GM20000 (cell line): Measurements from ENCODE around the gene CCDC24.

Experiments used
- DNase-seq: peaks from one replicate; pipeline ENCODE4 v3.0.0; 2012; ENCODE audit warnings: low spot score
- TF ChIP-seq, protein P1 (sequence below): IDR thresholded peaks from 2 replicates; pipeline ENCODE4 v1.5.1; 2012; ENCODE audit warnings: mild to moderate bottlenecking, control low read depth; ENCODE audit errors: extremely low read depth, missing control alignments

Gene CCDC24

DNA sequence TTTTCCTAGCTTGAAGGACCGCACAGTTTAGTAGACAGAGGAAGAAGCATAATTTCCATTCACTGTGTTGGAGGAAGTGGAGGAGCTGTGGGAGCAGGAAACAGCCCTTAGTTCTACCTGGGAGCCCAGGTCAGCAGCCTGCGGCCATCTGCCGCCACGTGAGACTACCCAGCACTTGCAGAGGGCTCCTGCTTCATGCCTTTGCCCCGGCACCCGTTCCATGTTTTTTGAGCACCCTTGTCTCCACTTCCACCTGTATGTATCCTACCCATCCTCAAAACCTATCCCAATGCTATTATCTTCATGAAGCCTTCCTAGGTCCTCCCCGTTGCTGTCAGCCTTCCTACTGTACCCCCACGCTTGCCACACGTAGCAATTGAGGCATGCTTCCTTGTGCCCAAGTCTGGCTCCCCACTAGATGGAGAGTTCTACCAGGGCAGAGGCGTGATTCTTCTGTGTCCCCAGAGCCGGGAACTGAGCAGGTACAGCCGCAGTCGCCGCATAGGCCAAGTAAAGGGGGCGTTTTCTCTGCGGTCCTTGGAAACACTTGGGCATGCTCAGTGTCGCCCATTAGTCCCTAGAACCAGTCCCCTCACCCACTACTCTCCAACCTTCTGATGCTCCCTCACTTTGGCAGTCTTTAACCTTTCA is 38.0 kb downstream of the CCDC24 start:
- DNase-seq, result peak; percentile 69
- TF ChIP-seq, protein P1, sequence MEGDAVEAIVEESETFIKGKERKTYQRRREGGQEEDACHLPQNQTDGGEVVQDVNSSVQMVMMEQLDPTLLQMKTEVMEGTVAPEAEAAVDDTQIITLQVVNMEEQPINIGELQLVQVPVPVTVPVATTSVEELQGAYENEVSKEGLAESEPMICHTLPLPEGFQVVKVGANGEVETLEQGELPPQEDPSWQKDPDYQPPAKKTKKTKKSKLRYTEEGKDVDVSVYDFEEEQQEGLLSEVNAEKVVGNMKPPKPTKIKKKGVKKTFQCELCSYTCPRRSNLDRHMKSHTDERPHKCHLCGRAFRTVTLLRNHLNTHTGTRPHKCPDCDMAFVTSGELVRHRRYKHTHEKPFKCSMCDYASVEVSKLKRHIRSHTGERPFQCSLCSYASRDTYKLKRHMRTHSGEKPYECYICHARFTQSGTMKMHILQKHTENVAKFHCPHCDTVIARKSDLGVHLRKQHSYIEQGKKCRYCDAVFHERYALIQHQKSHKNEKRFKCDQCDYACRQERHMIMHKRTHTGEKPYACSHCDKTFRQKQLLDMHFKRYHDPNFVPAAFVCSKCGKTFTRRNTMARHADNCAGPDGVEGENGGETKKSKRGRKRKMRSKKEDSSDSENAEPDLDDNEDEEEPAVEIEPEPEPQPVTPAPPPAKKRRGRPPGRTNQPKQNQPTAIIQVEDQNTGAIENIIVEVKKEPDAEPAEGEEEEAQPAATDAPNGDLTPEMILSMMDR, result no peak

DNA sequence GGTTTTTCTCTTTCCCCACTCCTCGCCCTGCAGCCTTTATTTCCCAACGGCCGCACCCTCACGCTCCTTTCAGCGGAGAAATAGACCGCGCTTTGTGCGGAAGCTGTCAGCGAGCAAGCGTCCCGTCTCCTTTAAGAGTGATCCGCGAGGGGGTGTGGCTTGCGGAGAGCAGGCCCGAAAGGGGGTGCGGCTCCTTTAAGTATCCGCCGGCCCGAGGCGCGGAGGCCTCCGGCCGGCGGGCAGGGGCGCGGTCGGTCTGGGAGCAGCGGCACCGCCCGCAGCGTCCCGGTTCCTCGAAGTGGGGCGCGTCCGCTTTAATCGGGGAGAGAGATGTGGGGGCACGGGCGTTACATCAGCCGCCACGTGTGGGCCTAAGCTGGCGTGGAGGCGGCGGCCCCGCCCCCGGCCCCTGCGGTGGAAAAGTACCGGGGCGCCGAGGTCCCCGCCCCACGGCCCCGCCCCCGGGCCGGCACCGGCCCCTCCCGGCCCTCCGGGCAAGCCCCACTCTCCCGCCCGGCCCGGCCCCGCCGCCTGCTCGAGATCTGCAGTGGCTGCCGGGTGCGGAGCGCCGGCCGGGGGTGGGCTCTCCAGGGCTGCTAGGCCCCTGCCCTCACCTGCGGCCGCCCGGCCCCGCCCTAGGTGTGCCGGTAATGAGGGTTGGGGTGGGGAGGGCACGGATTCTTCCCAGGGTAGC is 38.7 kb downstream of the CCDC24 start:
- TF ChIP-seq, protein P1, result no peak
- DNase-seq, result peak; percentile 95

DNA sequence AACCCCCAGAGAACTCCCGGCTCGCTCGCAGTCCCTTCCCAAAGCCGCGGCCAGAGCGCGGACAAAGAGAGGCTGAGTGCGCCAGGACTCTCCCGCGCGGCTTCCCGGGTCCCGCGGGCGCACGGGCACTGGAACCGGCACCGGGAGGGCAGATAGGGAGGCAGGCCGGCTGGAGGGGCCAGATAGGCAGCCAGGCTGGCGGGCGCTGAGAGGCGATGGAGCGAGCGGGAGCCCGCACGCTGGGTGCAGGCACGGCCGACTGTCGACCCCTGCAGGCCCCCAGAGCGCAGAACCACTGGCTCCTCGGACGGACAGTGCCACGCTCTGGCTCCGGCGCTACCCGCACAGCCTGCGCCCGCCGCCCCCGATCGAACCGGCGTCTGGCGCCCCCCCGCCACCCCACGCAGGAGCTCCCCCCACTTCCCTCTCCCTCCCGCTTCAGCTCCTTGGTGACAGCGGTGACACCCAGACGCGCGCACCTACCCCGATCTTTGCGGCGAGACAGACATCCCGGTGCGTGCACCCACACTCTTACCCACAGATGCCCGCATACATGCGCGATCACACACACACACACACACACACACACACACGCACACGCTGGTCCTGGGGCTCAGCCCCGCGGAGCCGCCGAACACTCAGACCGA is 39.3 kb downstream of the CCDC24 start:
- peak; percentile 66 for DNase-seq
- TF ChIP-seq, protein P1, result no peak

GRCh38 chr1:44031252-44032169 is 40.1 kb downstream of the CCDC24 start, which contains the start of gene SLC6A9:
Gene SLC6A9 (minus strand): TSS chr1:44031462. CDS start chr1:44024277, 7,185 bp downstream.
- TF ChIP-seq, protein P1, result no peak

GRCh38 chr1:44032170-44032790 is 40.9 kb downstream of the CCDC24 start:
- TF ChIP-seq, protein P1, result no peak
- no peak for DNase-seq

More at GRCh38 chr1:44031252-44032169, 40.1 kb downstream of the CCDC24 start, which contains the start of gene SLC6A9:
- DNase-seq, result no peak

- TF ChIP-seq, protein P1, result no peak
- DNase-seq, result no peak
These were observed 41.7 kb downstream of the CCDC24 start for GRCh38 chr1:44033041-44033575.
